ENCODE data around the gene C12orf43.
A peak's percentile ranks its signal among the peaks of the same experiment; 100 is the strongest.

C12orf43 gene

GRCh38 chr12:120972870-120973543 lies 43.3 kb downstream of the C12orf43 start:
- DNase-seq = no peak

GRCh38 chr12:120971299-120972180 lies 44.7 kb downstream of the C12orf43 start:
- DNase-seq = peak; percentile 52

GRCh38 chr12:120970310-120970709 lies 46.0 kb downstream of the C12orf43 start:
- no peak for DNase-seq

GRCh38 chr12:120965534-120966091 lies 50.7 kb downstream of the C12orf43 start:
- DNase-seq = no peak

- DNase-seq = no peak
These were observed 52.0 kb downstream of the C12orf43 start for GRCh38 chr12:120964298-120964697.

GRCh38 chr12:120962532-120963020 lies 53.7 kb downstream of the C12orf43 start:
- no peak for DNase-seq

GRCh38 chr12:120961604-120962531 lies 54.4 kb downstream of the C12orf43 start:
- DNase-seq = no peak

- no peak for DNase-seq
These were observed 55.6 kb downstream of the C12orf43 start for GRCh38 chr12:120960657-120961056.

- DNase-seq = no peak
These were observed 57.0 kb downstream of the C12orf43 start for GRCh38 chr12:120959111-120959878.

GRCh38 chr12:120956579-120957300 lies 59.5 kb downstream of the C12orf43 start:
- DNase-seq = no peak

- no peak for DNase-seq
These were observed 61.1 kb downstream of the C12orf43 start for GRCh38 chr12:120955232-120955631.

GRCh38 chr12:120950807-120951206 lies 65.5 kb downstream of the C12orf43 start:
- no peak for DNase-seq
